Measurements from ENCODE around the gene SPATS2. TPM values are rescaled to one million over a fixed set of nuclear protein-coding genes. Genes with fewer than 3 reads are reported as not detected.

The SPATS2 gene
- total RNA-seq, 1 donor from 2014 or later: 29.9 TPM

DNA sequence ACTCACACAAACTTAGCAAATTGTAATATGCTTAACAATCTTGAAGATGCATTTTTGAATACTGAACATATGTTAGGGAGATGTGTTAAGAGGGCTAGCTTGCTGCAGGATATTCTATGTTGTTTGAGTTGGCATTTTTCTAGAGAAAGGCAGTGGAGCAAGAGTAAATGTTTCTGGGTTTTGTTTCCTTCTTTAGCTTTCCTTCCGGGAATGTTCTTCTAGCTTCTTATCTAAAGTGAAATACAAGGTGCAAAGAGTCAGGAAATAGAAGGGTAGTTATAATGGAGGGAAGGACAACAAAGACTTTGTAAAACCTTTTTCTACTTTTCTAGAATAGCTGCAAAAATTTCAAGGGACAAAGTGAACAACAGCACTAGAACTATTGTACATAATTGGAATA lies 94.0 kb downstream of the SPATS2 start:
- DNase-seq (ENCODE audit: low read depth): no peak
- TF ChIP-seq, protein P1, sequence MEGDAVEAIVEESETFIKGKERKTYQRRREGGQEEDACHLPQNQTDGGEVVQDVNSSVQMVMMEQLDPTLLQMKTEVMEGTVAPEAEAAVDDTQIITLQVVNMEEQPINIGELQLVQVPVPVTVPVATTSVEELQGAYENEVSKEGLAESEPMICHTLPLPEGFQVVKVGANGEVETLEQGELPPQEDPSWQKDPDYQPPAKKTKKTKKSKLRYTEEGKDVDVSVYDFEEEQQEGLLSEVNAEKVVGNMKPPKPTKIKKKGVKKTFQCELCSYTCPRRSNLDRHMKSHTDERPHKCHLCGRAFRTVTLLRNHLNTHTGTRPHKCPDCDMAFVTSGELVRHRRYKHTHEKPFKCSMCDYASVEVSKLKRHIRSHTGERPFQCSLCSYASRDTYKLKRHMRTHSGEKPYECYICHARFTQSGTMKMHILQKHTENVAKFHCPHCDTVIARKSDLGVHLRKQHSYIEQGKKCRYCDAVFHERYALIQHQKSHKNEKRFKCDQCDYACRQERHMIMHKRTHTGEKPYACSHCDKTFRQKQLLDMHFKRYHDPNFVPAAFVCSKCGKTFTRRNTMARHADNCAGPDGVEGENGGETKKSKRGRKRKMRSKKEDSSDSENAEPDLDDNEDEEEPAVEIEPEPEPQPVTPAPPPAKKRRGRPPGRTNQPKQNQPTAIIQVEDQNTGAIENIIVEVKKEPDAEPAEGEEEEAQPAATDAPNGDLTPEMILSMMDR (conservative IDR thresholded peaks at IDR 0.05; ENCODE audit: low read depth, low read length): no peak
- no peak overlapping the region for H3K4me3 ChIP-seq (ENCODE audit: low read depth, low read length)

DNA sequence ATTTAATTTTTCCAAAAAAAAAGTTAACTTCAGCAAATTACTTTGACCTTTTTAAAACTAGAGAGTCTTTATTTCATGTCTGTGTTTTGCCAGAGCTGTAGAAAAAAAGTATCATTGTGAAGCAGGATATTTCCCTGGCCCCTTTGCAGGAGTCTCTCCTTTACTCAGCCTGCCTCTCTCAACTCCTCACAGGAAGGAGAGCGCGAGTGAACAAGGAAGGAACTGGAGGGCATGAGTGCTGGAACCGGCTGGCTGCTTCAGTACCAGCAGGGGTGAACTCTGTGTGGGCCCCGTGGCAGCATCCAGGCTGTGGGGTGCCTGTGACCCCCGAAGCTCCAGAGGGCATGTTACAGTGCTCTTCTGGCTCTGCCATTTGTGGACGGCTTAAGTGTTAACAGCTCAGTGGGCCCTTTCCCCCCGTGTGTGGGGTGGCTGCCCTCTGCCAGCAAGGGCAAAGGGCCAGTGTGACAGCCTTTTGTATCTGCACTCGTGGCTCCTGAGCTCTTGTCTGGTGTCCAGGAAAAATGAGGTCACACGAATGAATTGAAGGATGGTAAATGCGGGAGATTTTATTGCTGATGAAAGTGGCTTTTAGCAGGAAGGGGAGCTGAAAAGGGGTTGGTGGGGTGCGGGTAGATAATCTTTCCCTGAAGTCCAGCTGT lies 95.0 kb downstream of the SPATS2 start:
- no peak for DNase-seq (ENCODE audit: low read depth)
- TF ChIP-seq, protein P1 (conservative IDR thresholded peaks at IDR 0.05; ENCODE audit: low read depth, low read length): no peak
- no peak overlapping the region for H3K4me3 ChIP-seq (ENCODE audit: low read depth, low read length)

DNA sequence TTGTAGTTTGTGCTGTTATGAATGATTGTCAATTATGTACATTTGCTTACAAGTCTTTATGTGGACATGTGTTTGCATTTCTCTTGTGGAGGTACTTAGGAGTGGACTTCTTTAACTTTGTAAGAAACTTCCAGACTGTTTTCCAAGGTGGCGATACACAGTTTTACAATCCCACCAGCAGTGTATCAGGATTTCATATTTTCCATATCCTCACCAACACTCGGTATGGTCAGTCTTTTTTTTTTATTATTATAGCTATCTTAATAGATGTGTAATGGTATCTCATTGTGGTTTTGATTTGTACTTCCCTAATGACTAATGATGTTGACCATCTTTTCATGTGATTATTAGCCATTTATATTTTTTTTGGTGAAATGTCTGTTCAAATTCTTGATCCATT lies 97.9 kb downstream of the SPATS2 start:
- TF ChIP-seq, protein P1 (conservative IDR thresholded peaks at IDR 0.05; ENCODE audit: low read depth, low read length): no peak
- DNase-seq (ENCODE audit: low read depth): no peak
- no peak overlapping the region for H3K4me3 ChIP-seq (ENCODE audit: low read depth, low read length)

GRCh38 chr12:49470986-49471385 lies 103.7 kb downstream of the SPATS2 start:
- no peak overlapping the region for H3K4me3 ChIP-seq (ENCODE audit: low read depth, low read length)
- TF ChIP-seq, protein P1 (conservative IDR thresholded peaks at IDR 0.05; ENCODE audit: low read depth, low read length): no peak
- no peak for DNase-seq (ENCODE audit: low read depth)

DNA sequence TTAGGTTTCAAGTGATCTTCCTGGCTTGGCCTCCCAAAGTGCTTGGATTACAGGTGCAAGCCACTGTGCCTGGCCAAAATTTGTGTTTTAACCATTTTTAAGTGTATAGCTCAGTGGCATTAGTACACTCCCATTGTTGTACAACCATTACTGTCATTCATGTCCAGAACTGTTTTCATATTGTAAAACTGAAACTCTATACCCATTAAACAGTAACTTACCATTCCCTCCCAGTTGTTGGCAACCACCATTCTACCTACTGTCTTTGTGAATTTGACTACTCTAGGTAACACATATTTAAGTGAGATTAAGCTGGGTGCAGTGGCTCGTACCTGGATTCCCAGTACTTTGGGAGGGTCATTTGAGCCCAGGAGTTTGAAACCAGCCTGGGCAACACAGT lies 104.3 kb downstream of the SPATS2 start:
- no peak for DNase-seq (ENCODE audit: low read depth)
- TF ChIP-seq, protein P1 (conservative IDR thresholded peaks at IDR 0.05; ENCODE audit: low read depth, low read length): no peak
- H3K4me3 ChIP-seq (ENCODE audit: low read depth, low read length): no peak overlapping the region

- TF ChIP-seq, protein P1 (conservative IDR thresholded peaks at IDR 0.05; ENCODE audit: low read depth, low read length): no peak
- no peak for DNase-seq (ENCODE audit: low read depth)
- H3K4me3 ChIP-seq (ENCODE audit: low read depth, low read length): no peak overlapping the region
Measured at GRCh38 chr12:49476091-49476490, 108.8 kb downstream of the SPATS2 start.
